Neural crest cell (in vitro differentiated cells): ENCODE measurements around the gene RNF215. TPM values are rescaled to one million over a fixed set of nuclear protein-coding genes. Genes with fewer than 3 reads are reported as not detected.

ENCODE experiments used
- DNase-seq: peaks from one replicate; pipeline ENCODE4 v3.0.0; 2021; ENCODE audit warnings: low read depth, mixed read lengths, low spot score
- H3K27ac Mint-ChIP-seq: one replicate; pipeline ENCODE4 v1.8.0; 2021; ENCODE audit warnings: mild to moderate bottlenecking, mixed read lengths; ENCODE audit not compliant: unreplicated experiment
- H3K27me3 Mint-ChIP-seq: 2 replicates; pipeline ENCODE4 v1.8.0; 2021; ENCODE audit warnings: low read depth, mild to moderate bottlenecking, mixed read lengths
- H3K36me3 Mint-ChIP-seq: 2 replicates; pipeline ENCODE4 v1.8.0; 2021; ENCODE audit warnings: low read depth, mild to moderate bottlenecking, mixed read lengths
- H3K4me1 Mint-ChIP-seq: 2 replicates; pipeline ENCODE4 v1.8.0; 2021; ENCODE audit warnings: mixed read lengths
- H3K4me3 Mint-ChIP-seq: one replicate; pipeline ENCODE4 v1.8.0; 2021; ENCODE audit warnings: mild to moderate bottlenecking, mixed read lengths
- H3K9me3 Mint-ChIP-seq: 2 replicates; pipeline ENCODE4 v1.8.0; 2021; ENCODE audit warnings: mixed read lengths
- CTCF ChIP-seq: fragments of 200-600 bp; sonication (generic); conservative IDR thresholded peaks from 2 replicates; pipeline ENCODE4 v1.5.0; 2021; ENCODE audit warnings: antibody characterized with exemption, mild to moderate bottlenecking
- total RNA-seq: library from RNA; stranded (reverse); gene quantifications from 2 replicates; pipeline ENCODE4 v1.2.1, GENCODE V29; 2021

RNF215 gene
- total RNA-seq, 1 donor from 2014 or later: 27.4 TPM

DNA sequence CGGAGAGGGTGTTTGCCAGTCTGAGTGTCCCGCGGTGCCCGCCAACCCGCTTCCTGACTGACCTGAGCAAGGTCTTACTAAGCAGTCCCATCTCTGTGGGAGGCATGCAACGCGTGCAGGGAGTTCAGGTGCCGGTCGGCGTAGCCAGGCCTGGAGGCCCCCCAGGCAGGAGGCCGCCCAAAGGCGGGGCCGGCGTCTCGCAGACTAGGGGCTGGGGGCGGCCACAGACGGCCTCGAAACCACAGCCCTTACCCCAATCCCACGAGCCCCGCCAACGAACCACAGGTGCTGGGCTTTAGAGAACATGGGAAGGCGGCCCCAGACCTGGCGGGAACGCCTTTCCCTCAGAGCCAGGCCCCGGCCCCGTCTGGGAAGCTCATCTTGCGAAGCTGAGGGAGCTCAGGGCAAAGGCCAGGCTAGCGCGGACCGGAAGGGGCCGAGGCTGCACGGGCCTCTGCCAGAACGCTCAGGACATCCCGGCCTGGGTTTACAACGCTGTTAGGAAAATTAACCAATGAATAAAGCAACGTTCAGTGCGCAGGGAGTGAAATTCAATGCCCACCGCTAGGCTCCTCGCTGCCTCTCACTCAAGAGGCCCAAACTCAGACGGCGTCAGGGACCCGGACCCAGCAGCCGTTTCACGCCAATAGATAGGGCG, 36.2 kb upstream of the RNF215 start:
- H3K27me3 Mint-ChIP-seq: no peaks in the 10 kb centered on the region
- H3K27ac Mint-ChIP-seq: peak overlapping the region; percentile 96
- no peaks in the 10 kb centered on the region for H3K9me3 Mint-ChIP-seq
- peak overlapping the region; percentile 97 for H3K4me3 Mint-ChIP-seq
- no peak for DNase-seq
- peak; percentile 40 for TF ChIP-seq CTCF
- peaks cover 59% of the 10 kb centered on the region for H3K4me1 Mint-ChIP-seq
- no peaks in the 10 kb centered on the region for H3K36me3 Mint-ChIP-seq

DNA sequence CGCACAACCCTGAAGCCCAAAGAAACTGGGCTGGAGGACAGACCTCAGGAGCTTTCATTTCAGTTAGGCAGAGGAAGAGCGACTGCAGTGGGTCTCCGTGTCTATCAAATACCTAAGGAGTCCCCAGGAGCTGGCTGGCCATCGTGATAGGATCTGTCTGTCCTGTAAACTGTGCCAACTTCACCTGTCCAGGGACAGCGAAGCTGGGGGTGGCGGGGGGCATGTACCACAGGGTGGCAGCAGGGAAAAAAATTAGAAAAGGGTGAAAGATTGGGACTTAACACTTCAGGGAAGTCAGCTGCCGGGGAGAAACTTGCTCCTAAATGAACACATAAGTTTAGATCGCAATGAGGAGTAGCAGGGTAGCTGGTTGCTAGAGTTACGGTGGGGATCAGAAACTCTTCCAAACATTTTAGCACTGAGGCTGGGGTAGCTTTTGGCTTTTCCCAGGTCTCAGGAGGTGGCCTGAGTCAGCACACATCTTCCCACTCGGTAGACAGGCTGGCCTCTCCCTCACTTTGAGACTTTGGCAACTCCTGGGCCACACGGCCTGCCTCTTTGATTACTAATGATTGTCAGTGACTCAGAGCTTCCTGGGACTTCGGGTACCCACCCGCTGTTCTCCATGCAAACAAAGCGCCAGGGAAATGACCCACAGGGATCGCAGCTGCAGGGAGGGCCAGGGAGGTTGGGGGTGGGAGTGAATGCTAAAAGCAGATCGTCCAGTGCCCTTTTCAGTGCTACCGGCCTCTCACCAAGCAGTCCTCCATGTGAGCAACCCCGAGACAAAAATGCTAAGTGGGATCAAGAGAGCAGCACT, 35.5 kb upstream of the RNF215 start:
- peak overlapping the region; percentile 92 for H3K27ac Mint-ChIP-seq
- H3K9me3 Mint-ChIP-seq: no peaks in the 10 kb centered on the region
- peaks cover 59% of the 10 kb centered on the region for H3K4me1 Mint-ChIP-seq

GRCh38 chr22:30421695-30422480, 34.7 kb upstream of the RNF215 start:
- H3K4me1 Mint-ChIP-seq: peaks cover 57% of the 10 kb centered on the region

More for the DNA sequence above, 35.5 kb upstream of the RNF215 start:
- Mint-ChIP-seq H3K4me3 (peak overlapping the region; percentile 97), H3K27me3 (no peaks in the 10 kb centered on the region), H3K36me3 (no peaks in the 10 kb centered on the region)
- no peak for TF ChIP-seq CTCF
- DNase-seq: no peak

DNA sequence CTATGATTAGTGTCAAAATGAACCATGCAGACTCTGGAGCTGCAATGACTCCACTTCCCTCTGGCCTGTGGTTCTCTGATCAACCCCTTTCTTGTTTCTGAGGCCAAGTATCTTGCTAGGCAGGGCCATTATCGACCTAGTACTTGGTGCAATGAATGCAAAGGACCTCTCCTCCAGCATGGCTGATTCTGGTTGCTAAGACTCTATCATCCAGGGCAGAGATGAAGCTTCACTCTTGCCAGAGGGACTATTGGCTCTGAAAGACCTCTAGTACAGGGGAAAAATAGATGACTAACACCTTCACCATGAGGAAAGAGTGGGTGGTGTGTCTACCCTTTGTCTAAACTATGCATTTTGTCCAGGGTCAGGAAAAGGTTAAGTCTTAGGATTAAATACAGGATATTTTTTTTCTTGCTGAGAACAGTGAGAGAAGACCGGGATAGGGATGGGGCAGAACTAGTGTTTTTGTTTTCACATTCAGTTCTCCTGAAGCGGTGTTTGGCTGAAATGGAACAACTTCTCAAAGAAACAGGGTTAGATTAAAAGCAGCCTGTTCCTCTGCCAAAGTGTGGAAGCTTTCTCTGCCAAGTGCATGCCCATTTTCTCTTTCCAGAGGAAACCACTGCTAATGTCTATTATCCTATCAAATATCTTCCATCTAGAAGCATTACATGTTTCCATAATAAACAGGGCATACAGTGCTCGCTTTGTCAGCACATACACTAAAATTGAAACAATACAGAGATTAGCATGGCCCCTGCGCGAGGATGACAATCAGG, 33.3 kb upstream of the RNF215 start:
- peaks cover 45% of the 10 kb centered on the region for H3K4me1 Mint-ChIP-seq
- no peak for TF ChIP-seq CTCF
- peak overlapping the region; percentile 31 for H3K4me3 Mint-ChIP-seq
- DNase-seq: no peak
- H3K9me3 Mint-ChIP-seq: no peaks in the 10 kb centered on the region
- H3K27me3 Mint-ChIP-seq: no peaks in the 10 kb centered on the region
- no peaks in the 10 kb centered on the region for H3K36me3 Mint-ChIP-seq
- no peak overlapping the region for H3K27ac Mint-ChIP-seq

More at GRCh38 chr22:30421695-30422480, 34.7 kb upstream of the RNF215 start:
- H3K4me3 Mint-ChIP-seq: peak overlapping the region; percentile 97
- no peaks in the 10 kb centered on the region for H3K27me3 Mint-ChIP-seq
- no peak for TF ChIP-seq CTCF
- H3K36me3 Mint-ChIP-seq: no peaks in the 10 kb centered on the region
- H3K27ac Mint-ChIP-seq: no peak overlapping the region
- H3K9me3 Mint-ChIP-seq: no peaks in the 10 kb centered on the region
- no peak for DNase-seq

DNA sequence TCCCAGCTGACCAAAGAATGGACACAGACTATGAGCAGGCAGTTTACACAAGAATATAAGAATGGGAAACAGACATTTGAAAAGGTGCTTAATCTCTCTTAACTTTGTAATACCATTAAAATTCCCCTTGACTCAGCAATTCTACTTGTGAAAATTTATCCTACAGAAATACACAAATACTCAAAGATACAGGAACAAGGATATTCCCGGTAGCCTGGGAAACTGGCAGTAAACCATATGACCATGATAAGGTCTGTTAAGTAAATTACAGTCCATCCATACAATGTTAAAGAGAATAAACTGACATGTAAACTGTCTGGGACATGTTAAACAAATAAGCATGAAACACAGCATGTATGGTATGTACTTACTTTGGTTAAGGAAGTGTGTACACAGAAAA, 29.6 kb upstream of the RNF215 start:
- Mint-ChIP-seq H3K9me3 (no peaks in the 10 kb centered on the region), H3K27ac (no peak overlapping the region), H3K36me3 (no peaks in the 10 kb centered on the region), H3K27me3 (no peaks in the 10 kb centered on the region), H3K4me3 (no peak overlapping the region), H3K4me1 (peaks cover 14% of the 10 kb centered on the region)
- TF ChIP-seq CTCF: no peak
- no peak for DNase-seq
